Measurements from ENCODE around the gene SYTL3.

SYTL3 gene

GRCh38 chr6:158619922-158620801 is 29.7 kb upstream of the SYTL3 start:
- TF ChIP-seq CTCF (conservative IDR thresholded peaks at IDR 0.05; ENCODE audit: control insufficient read depth, insufficient read depth, low read depth, low read length), result no peak
- H3K4me3 ChIP-seq (ENCODE audit: control insufficient read depth, low read depth, low read length), result no peak overlapping the region
- no peak for DNase-seq (ENCODE audit: low read depth)

GRCh38 chr6:158620963-158621693 is 28.7 kb upstream of the SYTL3 start:
- no peak for TF ChIP-seq CTCF (conservative IDR thresholded peaks at IDR 0.05; ENCODE audit: control insufficient read depth, insufficient read depth, low read depth, low read length)
- DNase-seq (ENCODE audit: low read depth), result no peak
- H3K4me3 ChIP-seq (ENCODE audit: control insufficient read depth, low read depth, low read length), result no peak overlapping the region

- no peak for DNase-seq (ENCODE audit: low read depth)
- no peak for TF ChIP-seq CTCF (conservative IDR thresholded peaks at IDR 0.05; ENCODE audit: control insufficient read depth, insufficient read depth, low read depth, low read length)
- no peak overlapping the region for H3K4me3 ChIP-seq (ENCODE audit: control insufficient read depth, low read depth, low read length)
Measured at GRCh38 chr6:158621694-158622544, 27.9 kb upstream of the SYTL3 start.

DNA sequence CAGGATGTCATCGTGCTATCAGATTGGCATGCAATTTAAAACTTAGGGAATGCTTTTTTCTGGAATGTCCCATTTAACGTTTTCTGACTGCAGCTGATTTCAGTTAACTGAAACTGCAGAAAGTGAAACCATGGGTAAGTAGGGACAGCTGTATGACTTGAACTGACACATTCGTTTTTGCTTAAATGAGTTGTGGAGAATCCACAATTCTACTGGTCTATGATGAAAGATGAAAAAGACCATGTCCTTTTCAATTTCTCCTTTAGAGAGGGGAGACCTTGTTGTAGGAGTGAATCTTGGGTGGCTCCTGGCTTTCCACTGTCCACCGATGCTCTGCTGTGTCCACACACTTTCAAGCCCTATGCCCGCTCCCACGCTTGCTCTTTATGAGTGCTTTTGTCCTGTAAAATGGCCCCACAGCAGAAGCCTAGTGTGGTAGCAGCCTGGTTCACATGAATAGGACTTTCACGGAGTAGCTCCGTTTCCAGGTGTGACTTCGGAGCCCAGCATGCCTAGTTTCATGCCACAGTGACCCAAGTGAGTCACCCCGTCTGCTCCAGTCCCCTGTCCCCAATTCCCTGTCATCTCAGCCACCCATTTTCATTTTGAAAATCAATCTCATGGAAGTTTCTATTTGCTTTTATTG is 27.2 kb upstream of the SYTL3 start:
- DNase-seq (ENCODE audit: low read depth), result no peak
- TF ChIP-seq CTCF (conservative IDR thresholded peaks at IDR 0.05; ENCODE audit: control insufficient read depth, insufficient read depth, low read depth, low read length), result no peak
- no peak overlapping the region for H3K4me3 ChIP-seq (ENCODE audit: control insufficient read depth, low read depth, low read length)

DNA sequence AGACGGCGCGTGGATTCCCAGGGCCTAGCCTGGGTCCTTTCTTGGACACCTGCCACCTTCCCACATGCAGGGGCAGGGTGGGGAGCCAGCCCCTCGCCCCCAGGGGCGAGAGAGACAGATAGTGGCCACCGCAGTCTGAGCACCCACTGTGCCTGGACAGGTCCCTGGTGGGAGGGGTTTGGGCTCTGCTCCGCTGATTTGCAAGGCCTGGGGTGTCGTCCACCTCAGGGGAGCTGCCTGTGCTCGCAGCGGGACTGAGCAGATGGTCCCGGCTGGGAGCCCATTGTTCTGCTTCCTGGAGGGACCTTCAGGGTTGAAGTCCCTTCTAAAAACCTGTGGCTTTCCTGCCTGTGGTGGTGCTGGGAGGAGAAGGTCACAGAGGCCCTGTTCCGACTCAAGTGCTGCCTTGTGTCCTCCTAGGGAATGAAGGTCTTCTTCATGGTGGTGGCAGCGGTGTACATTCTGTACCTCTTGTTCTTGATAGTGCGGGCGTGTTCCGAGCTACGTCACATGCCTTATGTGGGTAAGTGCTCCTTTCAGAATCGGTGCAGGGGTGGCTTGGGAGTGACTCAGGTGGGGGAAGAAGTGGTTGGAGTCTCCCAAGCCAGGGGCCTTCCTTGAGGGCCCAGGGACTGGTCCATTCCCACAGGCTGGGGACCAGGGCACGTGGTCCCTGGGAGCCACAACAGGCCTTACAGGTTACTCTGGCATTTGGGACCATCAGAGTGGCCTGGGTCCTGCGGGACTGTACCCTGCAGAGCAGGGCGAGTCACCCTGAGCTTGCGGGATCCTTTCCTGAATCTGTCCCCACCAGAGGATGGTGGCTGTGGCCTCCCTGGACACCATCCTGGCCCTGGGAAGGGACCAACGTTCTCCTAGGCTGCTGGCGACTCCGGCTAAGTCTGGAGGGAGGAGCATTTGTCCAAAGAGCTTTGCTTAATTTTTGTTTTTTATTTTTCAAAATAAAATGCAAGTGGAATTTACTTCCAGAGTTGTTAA is 24.9 kb upstream of the SYTL3 start:
- no peak for DNase-seq (ENCODE audit: low read depth)
- H3K4me3 ChIP-seq (ENCODE audit: control insufficient read depth, low read depth, low read length), result no peak overlapping the region
- no peak for TF ChIP-seq CTCF (conservative IDR thresholded peaks at IDR 0.05; ENCODE audit: control insufficient read depth, insufficient read depth, low read depth, low read length)

All from fibroblast of mammary gland (primary cell).